Fibroblast of the conjunctiva (primary cell): Measurements from ENCODE around the gene SCRT2.

ENCODE experiments used
- DNase-seq: peaks from one replicate; pipeline ENCODE4 v3.0.0-alpha.2; 2010; ENCODE audit warnings: low read depth

SCRT2 gene

DNA sequence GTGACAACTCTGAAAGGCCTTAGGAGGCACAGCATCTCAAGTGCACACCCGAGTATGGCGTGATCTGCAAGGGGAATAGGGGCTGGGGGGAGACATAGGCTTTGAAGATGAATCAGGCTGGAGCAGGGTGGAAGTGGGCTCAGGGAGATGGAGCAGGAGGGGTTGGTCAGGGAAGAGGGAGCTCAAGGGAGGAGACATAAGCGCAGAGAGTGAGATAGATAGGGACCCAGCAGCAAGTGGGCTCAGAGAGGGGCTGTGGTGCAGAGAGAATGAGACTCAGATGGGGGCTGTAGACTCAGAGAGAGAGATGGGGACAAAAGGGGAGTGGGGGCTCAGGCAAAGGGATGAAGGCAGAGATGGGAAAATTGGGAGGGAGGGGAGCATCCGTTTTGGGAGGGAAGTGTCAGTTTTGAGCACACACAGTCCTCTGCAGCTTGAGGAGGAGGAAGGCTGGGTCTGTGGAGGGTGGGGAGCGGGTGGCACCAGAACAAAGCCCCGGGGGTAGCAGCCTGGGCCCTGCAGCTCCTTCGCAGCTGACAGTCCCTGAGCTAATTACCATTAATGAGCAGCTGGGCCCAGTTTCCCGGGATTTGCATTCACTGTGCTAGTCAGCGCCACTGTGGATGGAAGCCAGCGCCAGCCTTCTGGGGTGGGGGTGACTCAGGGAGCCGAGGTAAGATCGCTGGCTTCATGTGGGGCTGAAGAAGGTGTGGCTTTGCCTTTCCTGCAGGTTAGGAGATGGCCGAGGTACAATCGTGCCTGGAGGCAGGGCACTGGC, 41.3 kb downstream of the SCRT2 start:
- no peak for DNase-seq

GRCh38 chr20:631101-631500, 44.5 kb downstream of the SCRT2 start:
- no peak for DNase-seq

DNA sequence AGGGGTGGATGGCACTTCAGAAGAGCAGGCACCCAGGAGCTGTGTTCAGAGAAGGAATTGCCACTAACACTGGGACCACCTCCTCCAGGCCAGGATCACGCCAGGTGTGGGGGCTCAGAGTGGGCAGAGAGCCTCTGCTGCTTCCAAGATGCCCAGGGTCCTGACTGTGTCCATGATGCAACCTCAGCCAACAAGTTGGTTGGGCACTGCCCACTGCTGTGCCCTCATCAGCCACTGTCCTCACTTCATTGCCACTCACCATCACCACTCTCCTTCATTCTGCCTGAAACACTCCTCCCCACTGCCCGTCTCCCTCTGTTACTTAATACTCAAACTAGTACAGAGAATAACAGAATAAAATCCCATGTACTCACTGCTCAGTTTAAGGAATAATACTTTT, 49.0 kb downstream of the SCRT2 start:
- DNase-seq: no peak

DNA sequence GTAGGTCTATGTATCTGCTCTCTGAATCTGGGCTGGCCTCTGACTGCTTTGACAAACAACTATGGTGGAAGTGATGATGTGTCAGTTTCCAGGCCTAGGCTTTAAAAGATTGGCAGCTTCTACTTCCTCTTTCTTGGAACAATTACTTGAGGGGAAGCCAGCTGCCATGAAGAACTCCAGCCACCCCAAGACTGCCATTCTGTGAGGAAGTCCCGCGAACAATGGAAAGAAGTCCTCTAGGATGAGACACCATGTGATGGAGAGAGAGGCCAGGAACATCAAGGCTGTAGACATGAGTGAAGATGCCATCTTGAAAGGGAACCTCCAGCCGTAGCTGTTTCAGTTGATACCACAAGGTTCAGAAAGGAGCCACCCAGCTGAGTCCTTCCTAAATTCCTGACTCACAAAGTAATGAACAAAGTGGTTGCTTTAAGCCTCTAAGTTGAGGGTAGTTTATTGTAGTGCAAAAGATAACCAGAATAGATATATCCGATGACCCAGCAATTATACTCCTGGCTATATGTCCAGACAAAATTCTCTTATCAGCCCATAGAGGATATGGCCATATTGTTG, 50.2 kb downstream of the SCRT2 start:
- no peak for DNase-seq

GRCh38 chr20:623704-624103, 51.9 kb downstream of the SCRT2 start:
- no peak for DNase-seq

- DNase-seq: no peak
These were observed 52.6 kb downstream of the SCRT2 start for GRCh38 chr20:623021-623420.

GRCh38 chr20:622161-622560, 53.4 kb downstream of the SCRT2 start:
- no peak for DNase-seq

DNA sequence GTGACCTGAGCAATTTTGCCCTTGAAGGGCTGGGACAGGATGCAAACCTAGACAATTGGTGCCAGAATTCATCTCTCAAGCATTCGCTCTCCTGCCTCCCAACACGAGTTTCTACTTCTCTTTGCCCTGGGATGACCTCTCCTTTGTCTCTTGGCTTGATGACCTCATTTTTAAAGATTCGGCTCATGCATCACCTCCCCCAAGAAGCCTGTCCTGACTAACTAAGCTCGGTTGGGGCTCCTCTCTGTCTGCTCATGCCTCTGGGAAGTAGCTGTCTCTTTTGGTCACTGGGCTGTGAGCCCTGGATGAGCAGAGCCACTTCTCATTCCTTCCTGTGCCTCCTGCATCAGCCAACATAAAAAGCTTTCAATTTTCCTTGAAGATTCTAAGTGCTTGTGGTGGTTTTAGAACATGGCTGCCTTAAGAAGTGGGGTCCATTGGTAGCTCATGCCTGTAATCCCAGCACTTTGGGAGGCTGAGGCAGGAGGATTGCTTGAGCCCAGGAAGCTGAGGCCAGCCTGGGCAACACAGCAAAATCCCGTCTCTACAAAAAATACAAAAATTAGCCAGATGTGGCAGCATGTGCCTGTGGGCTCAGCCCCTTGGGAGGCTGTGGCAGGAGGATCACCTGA, 54.4 kb downstream of the SCRT2 start:
- no peak for DNase-seq

- DNase-seq: no peak
These were observed 55.4 kb downstream of the SCRT2 start for GRCh38 chr20:620246-620645.

DNA sequence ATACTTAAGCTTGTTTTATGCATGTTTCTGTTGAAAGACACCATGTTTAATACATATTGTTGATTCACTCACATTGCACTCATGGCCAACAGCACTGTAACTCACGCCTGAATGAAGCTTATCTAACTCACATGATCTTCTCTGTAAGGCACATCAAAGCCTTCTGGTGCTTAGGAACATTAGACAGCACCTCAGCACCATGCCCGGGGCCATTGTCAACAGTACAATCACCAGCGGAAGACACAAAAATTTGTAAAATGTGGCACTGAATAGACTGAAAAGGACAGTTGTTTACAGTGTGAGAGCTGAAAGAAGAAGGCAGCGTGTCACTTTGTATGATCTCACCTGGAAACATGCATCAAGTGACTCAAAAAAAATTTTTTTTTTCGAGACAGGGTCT, 56.6 kb downstream of the SCRT2 start:
- DNase-seq: no peak

GRCh38 chr20:617934-618690, 57.5 kb downstream of the SCRT2 start:
- DNase-seq: no peak

DNA sequence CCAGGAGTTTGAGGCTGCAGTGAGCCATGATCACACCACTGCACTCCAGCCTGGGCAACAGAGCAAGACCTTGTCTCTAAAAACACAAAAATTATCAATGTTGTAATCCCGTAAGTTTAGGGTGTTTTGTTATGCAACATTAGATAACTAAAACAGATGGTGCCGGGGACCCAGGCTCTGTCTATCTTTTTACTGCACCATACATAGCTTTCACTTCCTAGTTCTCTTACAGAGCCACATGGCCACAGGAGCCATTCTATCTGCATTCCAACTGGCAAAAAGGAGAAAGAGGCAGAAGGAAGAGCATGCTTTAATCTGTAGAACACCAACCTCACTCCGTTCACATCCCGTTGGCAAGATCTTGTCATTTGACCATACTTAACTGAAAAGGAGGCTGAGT, 60.1 kb downstream of the SCRT2 start:
- DNase-seq: no peak

DNA sequence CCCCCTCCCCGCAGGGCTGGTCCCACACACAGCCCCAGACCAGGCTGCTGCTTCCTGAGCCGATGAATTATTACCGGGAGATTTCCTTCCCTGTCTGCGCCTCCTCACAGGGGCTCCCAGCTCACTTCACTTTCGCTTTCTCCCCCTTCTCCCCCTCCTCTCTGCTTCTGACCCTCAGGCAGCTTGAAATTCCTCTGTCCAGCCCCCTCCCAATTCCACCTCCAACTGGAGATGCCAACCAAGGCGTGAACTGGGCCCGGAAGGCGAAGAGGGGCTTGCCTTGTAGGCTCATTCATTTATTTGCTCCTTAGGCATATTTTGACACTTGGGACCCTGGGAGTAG, 63.8 kb downstream of the SCRT2 start:
- no peak for DNase-seq
